ENCODE data around the gene EPN1.
"Not testable (repeated sequence)": the region's sequence is repeated elsewhere in the genome, so short reads cannot be mapped to it uniquely, and the experiment has no call there.

The EPN1 gene

DNA sequence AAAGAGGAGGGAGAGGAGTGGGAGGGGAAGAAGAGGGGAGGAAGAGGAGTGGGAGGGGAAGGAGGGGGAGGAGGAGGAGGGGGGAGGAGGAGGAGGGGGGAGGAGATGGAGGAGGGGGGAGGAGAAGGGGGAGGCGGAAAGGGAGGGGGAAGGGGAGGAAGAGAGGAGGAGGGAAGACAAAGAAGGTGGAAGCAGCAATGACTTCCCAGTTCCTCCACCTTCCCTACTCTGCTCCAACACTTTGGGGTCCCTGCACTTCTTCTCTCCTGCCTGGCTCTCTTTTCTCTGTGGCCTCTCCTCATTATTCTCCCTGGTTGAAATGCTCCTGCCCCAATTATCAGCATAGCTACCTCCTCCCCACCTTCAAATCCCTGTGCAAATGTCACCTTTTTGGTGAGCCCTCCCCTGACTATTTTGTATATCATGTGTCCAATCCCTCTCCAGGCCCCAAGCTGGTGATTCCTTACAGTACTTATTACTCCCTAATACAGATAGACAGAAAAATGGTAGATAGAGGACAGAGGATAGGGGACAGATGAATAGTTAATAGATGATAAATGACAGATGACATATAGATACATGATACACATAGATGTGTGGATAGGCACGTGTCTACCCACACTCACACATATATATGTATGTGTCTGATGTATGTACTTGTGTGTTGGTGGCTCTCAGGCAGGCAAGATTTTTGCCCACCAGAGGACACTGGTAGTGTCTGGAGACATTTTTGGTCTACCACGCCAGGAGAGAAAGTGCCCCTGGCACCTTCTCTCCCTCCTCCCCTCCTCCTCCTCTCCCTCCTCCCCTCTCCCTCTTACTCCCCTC lies 38.0 kb downstream of the EPN1 start:
- TF ChIP-seq, protein P1, sequence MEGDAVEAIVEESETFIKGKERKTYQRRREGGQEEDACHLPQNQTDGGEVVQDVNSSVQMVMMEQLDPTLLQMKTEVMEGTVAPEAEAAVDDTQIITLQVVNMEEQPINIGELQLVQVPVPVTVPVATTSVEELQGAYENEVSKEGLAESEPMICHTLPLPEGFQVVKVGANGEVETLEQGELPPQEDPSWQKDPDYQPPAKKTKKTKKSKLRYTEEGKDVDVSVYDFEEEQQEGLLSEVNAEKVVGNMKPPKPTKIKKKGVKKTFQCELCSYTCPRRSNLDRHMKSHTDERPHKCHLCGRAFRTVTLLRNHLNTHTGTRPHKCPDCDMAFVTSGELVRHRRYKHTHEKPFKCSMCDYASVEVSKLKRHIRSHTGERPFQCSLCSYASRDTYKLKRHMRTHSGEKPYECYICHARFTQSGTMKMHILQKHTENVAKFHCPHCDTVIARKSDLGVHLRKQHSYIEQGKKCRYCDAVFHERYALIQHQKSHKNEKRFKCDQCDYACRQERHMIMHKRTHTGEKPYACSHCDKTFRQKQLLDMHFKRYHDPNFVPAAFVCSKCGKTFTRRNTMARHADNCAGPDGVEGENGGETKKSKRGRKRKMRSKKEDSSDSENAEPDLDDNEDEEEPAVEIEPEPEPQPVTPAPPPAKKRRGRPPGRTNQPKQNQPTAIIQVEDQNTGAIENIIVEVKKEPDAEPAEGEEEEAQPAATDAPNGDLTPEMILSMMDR (IDR thresholded peaks at IDR 0.05; ENCODE audit: low read depth, low read length, missing control alignments): no peak
- H3K4me3 ChIP-seq (ENCODE audit: low read depth, low read length): no peak overlapping the region
- DNase-seq (ENCODE audit: low read depth): no peak

DNA sequence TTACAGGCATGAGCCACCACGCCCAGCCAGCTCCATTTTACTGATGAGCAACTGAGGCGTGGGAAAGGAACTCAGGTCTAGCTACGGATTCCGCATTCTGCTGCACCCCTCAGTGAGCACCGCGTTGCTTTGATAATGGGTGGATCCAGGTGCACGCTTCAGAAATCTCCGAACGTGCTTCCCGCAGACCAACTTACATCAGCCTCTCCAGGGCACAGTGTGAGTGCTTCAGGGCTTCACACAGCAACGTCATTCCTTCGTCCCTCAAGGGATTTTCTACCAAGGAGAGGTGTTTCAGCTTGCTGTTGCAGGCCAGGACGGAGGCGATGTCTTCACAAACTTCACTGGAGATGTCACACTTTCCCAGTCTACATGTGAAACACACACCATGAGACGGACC lies 41.5 kb downstream of the EPN1 start:
- TF ChIP-seq, protein P1 (IDR thresholded peaks at IDR 0.05; ENCODE audit: low read depth, low read length, missing control alignments): no peak
- no peak for DNase-seq (ENCODE audit: low read depth)

DNA sequence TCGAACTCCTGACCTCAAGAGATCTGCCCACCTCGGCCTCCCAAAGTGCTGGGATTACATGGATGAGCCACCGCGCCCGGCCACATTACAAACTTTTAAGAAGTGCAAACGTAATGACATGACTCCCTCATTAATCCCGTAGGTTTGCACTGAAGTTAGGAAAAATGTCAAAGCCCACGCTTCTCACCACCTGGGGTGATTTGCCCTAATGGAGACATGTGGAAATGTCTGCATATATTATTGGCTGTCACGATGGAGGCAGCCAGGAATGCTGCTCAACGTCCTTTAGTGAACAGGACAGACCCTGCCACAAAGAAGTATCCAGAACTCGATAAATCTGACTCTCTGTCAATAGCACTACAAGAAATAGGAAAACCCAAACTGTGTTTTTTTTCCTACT lies 42.2 kb downstream of the EPN1 start:
- no peak overlapping the region for H3K4me3 ChIP-seq (ENCODE audit: low read depth, low read length)
- TF ChIP-seq, protein P1 (IDR thresholded peaks at IDR 0.05; ENCODE audit: low read depth, low read length, missing control alignments): no peak
- DNase-seq (ENCODE audit: low read depth): no peak

More for the DNA sequence above, 41.5 kb downstream of the EPN1 start:
- no peak overlapping the region for H3K4me3 ChIP-seq (ENCODE audit: low read depth, low read length)

DNA sequence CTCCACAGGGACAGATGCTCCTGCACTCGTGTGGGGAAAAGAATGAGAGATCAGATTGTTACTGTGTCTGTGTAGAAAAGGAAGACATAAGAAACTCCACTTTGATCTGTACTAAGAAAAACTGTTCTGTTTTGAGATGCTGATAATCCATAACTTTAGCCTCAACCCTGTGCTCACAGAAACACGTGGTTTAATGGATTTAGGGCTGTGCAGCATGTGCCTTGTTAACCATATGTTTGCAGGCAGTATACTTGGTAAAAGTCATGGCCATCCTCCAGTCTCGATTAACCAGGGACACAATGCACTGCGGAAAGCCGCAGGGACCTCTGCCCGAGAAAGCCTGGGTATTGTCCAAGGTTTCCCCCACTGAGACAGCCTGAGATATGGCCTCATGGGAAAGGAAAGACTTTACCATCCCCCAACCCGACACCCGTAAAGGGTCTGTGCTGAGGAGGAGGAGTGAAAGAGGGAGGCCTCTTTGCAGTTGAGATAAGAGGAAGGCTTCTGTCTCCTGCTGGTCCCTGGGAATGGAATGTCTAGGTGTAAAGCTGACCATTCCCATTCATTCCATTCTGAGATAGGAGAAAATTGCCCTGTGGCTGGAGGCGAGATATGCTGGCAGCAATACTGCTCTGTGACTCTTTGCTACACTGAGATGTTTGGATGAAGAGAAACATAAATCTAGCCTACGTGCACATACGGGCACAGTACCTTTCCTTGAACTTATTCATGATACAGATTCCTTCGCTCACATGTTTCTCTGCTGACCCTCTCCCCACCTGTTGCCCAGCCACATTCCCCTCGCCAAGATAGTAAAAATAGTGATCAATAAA lies 43.1 kb downstream of the EPN1 start:
- not testable (repeated sequence) for H3K4me3 ChIP-seq (ENCODE audit: low read depth, low read length); DNase-seq (ENCODE audit: low read depth)

DNA sequence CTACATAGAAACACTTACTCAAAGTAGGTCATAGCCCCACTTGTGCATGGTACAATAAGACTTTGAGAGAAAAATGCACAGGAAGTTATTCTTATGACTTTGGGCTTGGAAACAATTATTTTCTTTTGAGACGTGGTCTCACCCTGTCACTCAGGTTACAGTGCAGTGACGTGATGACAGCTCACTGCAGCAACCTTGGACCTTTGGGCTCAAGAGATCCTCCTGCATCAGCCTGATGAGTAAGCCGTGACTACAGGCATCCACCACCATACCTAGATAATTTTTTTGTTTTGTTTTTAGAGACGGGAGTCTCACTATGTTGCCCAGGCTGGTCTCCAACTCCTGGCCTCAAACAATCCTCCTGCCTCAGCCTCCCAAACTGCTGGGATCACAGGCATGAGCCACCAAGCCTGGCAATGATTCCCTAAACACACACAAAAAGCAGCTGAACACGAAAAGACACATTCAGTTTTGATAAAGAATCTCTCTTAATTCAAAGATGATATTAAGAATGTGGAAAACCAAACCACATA lies 45.3 kb downstream of the EPN1 start:
- no peak for DNase-seq (ENCODE audit: low read depth)
- TF ChIP-seq, protein P1 (IDR thresholded peaks at IDR 0.05; ENCODE audit: low read depth, low read length, missing control alignments): no peak
- no peak overlapping the region for H3K4me3 ChIP-seq (ENCODE audit: low read depth, low read length)

DNA sequence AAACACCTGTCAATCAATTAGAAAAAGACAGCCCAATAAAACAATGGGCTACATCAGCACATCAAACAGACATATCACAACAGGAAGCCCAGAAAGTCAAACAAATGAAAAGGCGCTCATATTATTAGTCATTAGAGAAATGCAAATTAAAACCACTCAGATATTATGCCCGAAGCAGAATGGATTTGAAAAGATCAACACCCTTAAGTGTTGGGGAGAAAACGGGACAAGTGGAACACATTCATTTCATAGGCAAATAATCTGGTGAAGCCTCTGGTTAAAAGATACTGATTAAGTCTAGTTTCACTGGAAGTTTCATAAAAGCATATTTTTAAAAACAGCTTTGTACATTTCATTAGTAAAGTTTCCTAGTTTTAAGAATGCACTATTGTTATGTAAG lies 45.8 kb downstream of the EPN1 start:
- no peak overlapping the region for H3K4me3 ChIP-seq (ENCODE audit: low read depth, low read length)
- DNase-seq (ENCODE audit: low read depth): no peak
- TF ChIP-seq, protein P1 (IDR thresholded peaks at IDR 0.05; ENCODE audit: low read depth, low read length, missing control alignments): no peak

DNA sequence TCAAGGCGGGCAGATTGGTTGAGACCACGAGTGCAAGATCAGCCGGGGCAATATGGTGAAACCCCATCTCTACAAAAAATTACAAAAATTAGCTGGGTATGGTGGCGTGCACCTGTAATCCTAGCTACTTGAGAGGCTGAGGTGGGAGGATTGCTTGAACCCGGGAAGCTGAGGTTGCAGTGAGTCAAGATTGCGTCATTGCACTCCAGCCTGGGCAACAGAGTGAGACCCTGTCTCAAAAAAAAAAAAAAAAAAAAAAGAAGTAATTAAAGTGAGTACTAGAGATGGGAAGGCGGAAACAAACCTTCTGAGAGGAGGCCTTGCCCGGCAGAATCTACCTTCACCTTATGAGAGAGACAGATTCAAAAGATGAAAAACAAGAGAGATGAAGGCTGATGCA lies 48.5 kb downstream of the EPN1 start:
- no peak for DNase-seq (ENCODE audit: low read depth)
- TF ChIP-seq, protein P1 (IDR thresholded peaks at IDR 0.05; ENCODE audit: low read depth, low read length, missing control alignments): no peak
- H3K4me3 ChIP-seq (ENCODE audit: low read depth, low read length): no peak overlapping the region

DNA sequence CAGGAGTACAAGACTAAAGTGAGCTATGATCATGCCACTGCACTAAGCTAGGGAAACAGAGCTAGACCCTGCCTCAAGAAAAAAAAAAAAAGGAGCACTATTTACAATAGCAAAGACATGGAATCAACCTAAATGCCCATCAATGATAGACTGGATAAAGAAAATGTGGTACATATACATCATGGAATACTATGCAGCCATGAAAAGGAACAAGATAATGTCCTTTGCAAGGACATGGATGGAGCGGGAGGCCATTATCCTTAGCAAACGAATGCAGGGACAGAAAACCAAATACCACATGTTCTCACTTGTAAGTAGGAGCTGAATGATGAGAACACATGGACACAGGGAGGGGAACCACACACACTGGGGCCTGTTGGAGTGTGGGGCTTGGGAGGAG lies 55.4 kb downstream of the EPN1 start:
- DNase-seq (ENCODE audit: low read depth); H3K4me3 ChIP-seq (ENCODE audit: low read depth, low read length): not testable (repeated sequence)

Measured in GM12864 (cell line).